Mesenchymal stem cell (in vitro differentiated cells and primary cell): ENCODE data around the gene CEP63.

ENCODE experiments used
- DNase-seq: peaks from one replicate; pipeline ENCODE4 v3.0.0-alpha.2; 2013
- H2AFZ ChIP-seq: one replicate; pipeline ENCODE4 v1.6.1; 2013; ENCODE audit warnings: low read depth, mild to moderate bottlenecking, control low read depth, inconsistent platforms, low read length, moderate library complexity
- H2AK5ac ChIP-seq: 2 replicates; pipeline ENCODE4 v1.6.1; 2013; ENCODE audit warnings: low read length, moderate library complexity, mild to moderate bottlenecking, inconsistent platforms; ENCODE audit not compliant: severe bottlenecking
- H2BK120ac ChIP-seq: one replicate; pipeline ENCODE4 v1.6.1; 2013; ENCODE audit warnings: low read depth, mild to moderate bottlenecking, inconsistent platforms, low read length, moderate library complexity
- H2BK12ac ChIP-seq, 2 experiments: one replicate each; pipeline ENCODE4 v1.6.1; 2013; ENCODE audit warnings: inconsistent platforms in 2 of 2, low read length in 2 of 2, mild to moderate bottlenecking in 2 of 2, moderate library complexity in 2 of 2, control low read depth in 1 of 2
- H2BK15ac ChIP-seq: one replicate; pipeline ENCODE4 v1.6.1; 2013; ENCODE audit warnings: mild to moderate bottlenecking, low read depth, inconsistent platforms; ENCODE audit not compliant: poor library complexity, severe bottlenecking
- H2BK5ac ChIP-seq: 2 replicates; pipeline ENCODE4 v1.6.1; 2013; ENCODE audit warnings: low read depth, mild to moderate bottlenecking, low read length, control low read depth, inconsistent platforms; ENCODE audit not compliant: poor library complexity, severe bottlenecking
- H3K14ac ChIP-seq, 2 experiments: one replicate each; pipeline ENCODE4 v1.6.1; 2013; ENCODE audit warnings: inconsistent platforms in 2 of 2, low read length in 2 of 2, control low read depth in 1 of 2, mild to moderate bottlenecking in 1 of 2, moderate library complexity in 1 of 2
- H3K18ac ChIP-seq, 2 experiments: one replicate each; pipeline ENCODE4 v1.6.1; 2013; ENCODE audit warnings: inconsistent platforms in 2 of 2, low read length in 2 of 2, control low read depth in 1 of 2, low read depth in 1 of 2, mild to moderate bottlenecking in 1 of 2
- H3K23ac ChIP-seq, 2 experiments: one replicate each; pipeline ENCODE4 v1.6.1; 2013; ENCODE audit warnings: inconsistent platforms in 2 of 2, low read length in 2 of 2, mild to moderate bottlenecking in 2 of 2, moderate library complexity in 2 of 2, control low read depth in 1 of 2
- H3K27ac ChIP-seq: 2 replicates; pipeline ENCODE4 v1.5.1; 2013; ENCODE audit warnings: mild to moderate bottlenecking, moderate library complexity, low read length, control low read depth, inconsistent platforms; ENCODE audit not compliant: poor library complexity, severe bottlenecking
- H3K27me3 ChIP-seq, 2 experiments: 2 replicates each; pipeline versions ENCODE4 v1.6.1 to v1.7.0; 2013; ENCODE audit warnings: low read length in 2 of 2, mild to moderate bottlenecking in 2 of 2, moderate library complexity in 2 of 2, control low read depth in 1 of 2, inconsistent platforms in 1 of 2; ENCODE audit not compliant: control insufficient read depth in 1 of 2, insufficient read depth in 1 of 2
- H3K36me3 ChIP-seq, 2 experiments: 2 replicates each; pipeline versions ENCODE4 v1.6.1 to v1.7.0; 2013; ENCODE audit warnings: low read length in 2 of 2, control low read depth in 1 of 2, inconsistent platforms in 1 of 2, low read depth in 1 of 2, mild to moderate bottlenecking in 1 of 2; ENCODE audit not compliant: insufficient read depth in 2 of 2, control insufficient read depth in 1 of 2
- H3K4ac ChIP-seq, 2 experiments: one replicate each; pipeline ENCODE4 v1.6.1; 2013; ENCODE audit warnings: inconsistent platforms in 2 of 2, low read length in 2 of 2, mild to moderate bottlenecking in 2 of 2, moderate library complexity in 2 of 2, control low read depth in 1 of 2, low read depth in 1 of 2
- H3K4me1 ChIP-seq: 2 replicates; pipeline ENCODE4 v1.6.1; 2013; ENCODE audit warnings: low read depth, low read length, control low read depth; ENCODE audit not compliant: control insufficient read depth, insufficient read depth
- H3K4me2 ChIP-seq: 2 replicates; pipeline ENCODE4 v1.6.1; 2013; ENCODE audit warnings: low read length, mild to moderate bottlenecking, inconsistent platforms; ENCODE audit not compliant: poor library complexity, severe bottlenecking
- H3K4me3 ChIP-seq, 2 experiments: 2 replicates each; pipeline versions ENCODE4 v1.5.1 to v1.7.0; 2013; ENCODE audit warnings: low read length in 2 of 2, mild to moderate bottlenecking in 2 of 2, control low read depth in 1 of 2, low read depth in 1 of 2; ENCODE audit not compliant: insufficient read depth in 1 of 2
- H3K79me1 ChIP-seq: replicated peaks from 2 replicates; pipeline ENCODE4 v1.6.1; 2013; ENCODE audit warnings: mild to moderate bottlenecking, control low read depth, low read length, inconsistent platforms; ENCODE audit not compliant: poor library complexity, severe bottlenecking
- H3K9ac ChIP-seq: 2 replicates; pipeline ENCODE4 v1.7.0; 2013; ENCODE audit warnings: mild to moderate bottlenecking, low read length, moderate library complexity
- H3K9me3 ChIP-seq: 2 replicates; pipeline ENCODE4 v1.7.0; 2013; ENCODE audit warnings: mild to moderate bottlenecking, low read length; ENCODE audit not compliant: control insufficient read depth
- H4K8ac ChIP-seq: one replicate; pipeline ENCODE4 v1.6.1; 2013; ENCODE audit warnings: inconsistent platforms, mild to moderate bottlenecking, low read length, moderate library complexity
- H4K91ac ChIP-seq: one replicate; pipeline ENCODE4 v1.6.1; 2013; ENCODE audit warnings: mild to moderate bottlenecking, low read length, inconsistent platforms
- WGBS: methylation state at CpG from one replicate; pipeline ENCODE4 v1.1.7; 2013; ENCODE audit warnings: mixed read lengths; 5-methylcytosine and 5-hydroxymethylcytosine counted together

The CEP63 gene

GRCh38 chr3:134608023-134608770 is 122.3 kb downstream of the CEP63 start:
- Histone ChIP-seq H2BK5ac (no peak overlapping the region), H4K8ac (no peak overlapping the region), H3K9me3 (no peaks in the 10 kb centered on the region), H3K9ac (no peak overlapping the region), H2AFZ (no peak overlapping the region), H3K4me1 (no peaks in the 10 kb centered on the region), H3K4me3 (no peak overlapping the region), H2AK5ac (no peak overlapping the region), H3K27me3 (peaks cover 12 to 33% of the 10 kb centered on the region in 2 experiments), H2BK12ac (no peak overlapping the region), H3K36me3 (peaks cover 0 to 3% of the 10 kb centered on the region in 2 experiments), H3K23ac (no peak overlapping the region), H3K18ac (no peak overlapping the region), H3K14ac (no peak overlapping the region), H2BK120ac (no peak overlapping the region), H3K27ac (no peak overlapping the region), H4K91ac (no peak overlapping the region), H3K4ac (no peak overlapping the region), H3K79me1 (no peaks in the 10 kb centered on the region), H2BK15ac (no peak overlapping the region), H3K4me2 (no peak overlapping the region)
- no peak for DNase-seq
- 92% methylated on average over 6 of the region's 6 CpGs for WGBS

GRCh38 chr3:134608771-134609435 is 123.0 kb downstream of the CEP63 start:
- H3K27me3 ChIP-seq = peaks cover 12 to 33% of the 10 kb centered on the region in 2 experiments
- H2BK15ac ChIP-seq = no peak overlapping the region
- no peaks in the 10 kb centered on the region for H3K4me1 ChIP-seq
- H2AFZ ChIP-seq = no peak overlapping the region
- no peak overlapping the region for H3K4me3 ChIP-seq
- no peak overlapping the region for H3K4ac ChIP-seq
- H2BK12ac ChIP-seq = no peak overlapping the region
- no peak for DNase-seq
- no peaks in the 10 kb centered on the region for H3K79me1 ChIP-seq
- no peak overlapping the region for H3K14ac ChIP-seq
- no peak overlapping the region for H2BK120ac ChIP-seq
- no peak overlapping the region for H3K18ac ChIP-seq
- H3K27ac ChIP-seq = no peak overlapping the region
- H3K23ac ChIP-seq = no peak overlapping the region
- no peak overlapping the region for H2BK5ac ChIP-seq
- no peak overlapping the region for H4K8ac ChIP-seq
- no peak overlapping the region for H3K4me2 ChIP-seq
- H3K9me3 ChIP-seq = no peaks in the 10 kb centered on the region
- peaks cover 0 to 4% of the 10 kb centered on the region in 2 experiments for H3K36me3 ChIP-seq
- no peak overlapping the region for H3K9ac ChIP-seq
- H2AK5ac ChIP-seq = no peak overlapping the region
- WGBS = 80% methylated on average over 10 of the region's 10 CpGs
- no peak overlapping the region for H4K91ac ChIP-seq

- peaks cover 0 to 4% of the 10 kb centered on the region in 2 experiments for H3K36me3 ChIP-seq
- no peak for DNase-seq
- no peak overlapping the region for H3K27ac ChIP-seq
- H3K9me3 ChIP-seq = no peaks in the 10 kb centered on the region
- H2AK5ac ChIP-seq = no peak overlapping the region
- H3K27me3 ChIP-seq = peaks cover 12 to 33% of the 10 kb centered on the region in 2 experiments
- H4K8ac ChIP-seq = no peak overlapping the region
- no peaks in the 10 kb centered on the region for H3K4me1 ChIP-seq
- no peak overlapping the region for H3K14ac ChIP-seq
- H3K18ac ChIP-seq = no peak overlapping the region
- H3K4me2 ChIP-seq = no peak overlapping the region
- no peak overlapping the region for H4K91ac ChIP-seq
- H3K23ac ChIP-seq = no peak overlapping the region
- no peak overlapping the region for H3K9ac ChIP-seq
- no peak overlapping the region for H3K4me3 ChIP-seq
- H2BK12ac ChIP-seq = no peak overlapping the region
- no peak overlapping the region for H2AFZ ChIP-seq
- 68% methylated on average over 8 of the region's 10 CpGs for WGBS
- H2BK120ac ChIP-seq = no peak overlapping the region
- H2BK5ac ChIP-seq = no peak overlapping the region
- no peak overlapping the region for H2BK15ac ChIP-seq
- H3K4ac ChIP-seq = no peak overlapping the region
- H3K79me1 ChIP-seq = no peaks in the 10 kb centered on the region
Observed at GRCh38 chr3:134609821-134610431, 124.1 kb downstream of the CEP63 start.
